Lower lobe of right lung (tissue), 2 donors: ENCODE results near the gene RBKS. TPM values are rescaled to one million over a fixed set of nuclear protein-coding genes. Genes with fewer than 3 reads are reported as not detected.

Source experiments
- ATAC-seq, 2 donors: fragments of 200-7000 bp; cut with Tn5 transposase; one replicate each; pipeline ENCODE4 v1.9.1; 2020 to 2022; ENCODE audit warnings: mild to moderate bottlenecking in 2 of 2, moderate library complexity in 2 of 2
- DNase-seq: peaks from one replicate; pipeline ENCODE4 v3.0.0-alpha.2; 2020
- H3K27ac ChIP-seq: fragments of 200-600 bp; one replicate; pipeline ENCODE4 v1.8.0; 2022
- H3K27me3 ChIP-seq: fragments of 200-600 bp; one replicate; pipeline ENCODE4 v1.8.0; 2022; ENCODE audit warnings: low read depth
- H3K36me3 ChIP-seq: fragments of 200-600 bp; one replicate; pipeline ENCODE4 v1.8.0; 2022; ENCODE audit warnings: mild to moderate bottlenecking
- H3K4me1 ChIP-seq: fragments of 200-600 bp; one replicate; pipeline ENCODE4 v1.8.0; 2022
- H3K4me3 ChIP-seq: fragments of 200-600 bp; one replicate; pipeline ENCODE4 v1.8.0; 2022; ENCODE audit warnings: mild to moderate bottlenecking
- H3K9me3 ChIP-seq: fragments of 200-600 bp; one replicate; pipeline ENCODE4 v1.8.0; 2022
- intact Hi-C: fragments of 100-400 bp; cut with DNase I; formaldehyde crosslinking; loops from one replicate; pipeline ENCODE4 v1.11.0; 2022
- total RNA-seq: library from RNA; stranded (reverse); fragmentation: NEBNext Ultra II Directional; extraction: Animal tissue kit (Norgen Biotek cat#: 25700); gene quantifications from one replicate; pipeline ENCODE4 v1.2.1, GENCODE V29; 2021
- TF ChIP-seq, protein P1 (sequence below): fragments of 200-600 bp; IDR thresholded peaks from one replicate; pipeline ENCODE4 v1.8.0; 2022; ENCODE audit warnings: antibody characterized with exemption, mild to moderate bottlenecking
- donor health status: DM: no; HTN: yes; CAD: no; lungs with severe emphysema.

The RBKS gene
- total RNA-seq, 1 donor from 2014 or later: 2.2 TPM

DNA sequence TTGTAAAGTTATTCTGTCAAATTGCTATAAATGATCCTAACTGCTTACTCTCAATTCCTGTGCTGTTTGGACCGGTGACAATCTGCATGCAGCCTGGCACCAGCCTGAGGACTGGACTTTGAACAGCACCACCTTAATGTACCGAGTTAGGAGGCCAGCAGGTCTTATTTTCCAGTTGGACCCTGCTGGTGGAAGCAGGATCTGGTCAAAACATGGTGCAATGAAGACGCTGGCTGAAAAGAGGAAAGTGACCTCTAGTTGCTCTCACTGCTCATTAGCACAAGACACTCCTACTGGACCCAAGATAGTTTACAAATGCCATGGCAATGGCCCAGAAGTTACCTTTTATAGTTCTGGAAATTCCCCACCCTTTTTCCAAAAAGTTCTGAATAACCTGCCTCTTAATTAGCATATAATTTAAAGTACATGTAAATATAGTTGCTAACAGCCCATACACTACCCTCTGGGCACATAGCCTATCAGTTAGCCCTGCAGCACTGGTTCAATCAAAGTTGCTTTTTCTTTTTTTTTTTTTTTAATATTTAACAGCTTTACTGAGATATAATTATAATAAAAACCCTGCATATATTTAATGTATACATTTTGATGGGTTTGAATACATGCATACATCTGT lies 35.8 kb downstream of the RBKS start:
- Histone ChIP-seq H3K4me3 (no peak overlapping the region), H3K36me3 (no peaks in the 10 kb centered on the region), H3K27ac (no peak overlapping the region), H3K9me3 (peaks cover 8% of the 10 kb centered on the region), H3K4me1 (no peaks in the 10 kb centered on the region), H3K27me3 (no peaks in the 10 kb centered on the region)
- DNase-seq (no peak), ATAC-seq (peak in 1 of 2 donors; percentile 35)
- intact Hi-C loops: no loop called here
- TF ChIP-seq, protein P1, sequence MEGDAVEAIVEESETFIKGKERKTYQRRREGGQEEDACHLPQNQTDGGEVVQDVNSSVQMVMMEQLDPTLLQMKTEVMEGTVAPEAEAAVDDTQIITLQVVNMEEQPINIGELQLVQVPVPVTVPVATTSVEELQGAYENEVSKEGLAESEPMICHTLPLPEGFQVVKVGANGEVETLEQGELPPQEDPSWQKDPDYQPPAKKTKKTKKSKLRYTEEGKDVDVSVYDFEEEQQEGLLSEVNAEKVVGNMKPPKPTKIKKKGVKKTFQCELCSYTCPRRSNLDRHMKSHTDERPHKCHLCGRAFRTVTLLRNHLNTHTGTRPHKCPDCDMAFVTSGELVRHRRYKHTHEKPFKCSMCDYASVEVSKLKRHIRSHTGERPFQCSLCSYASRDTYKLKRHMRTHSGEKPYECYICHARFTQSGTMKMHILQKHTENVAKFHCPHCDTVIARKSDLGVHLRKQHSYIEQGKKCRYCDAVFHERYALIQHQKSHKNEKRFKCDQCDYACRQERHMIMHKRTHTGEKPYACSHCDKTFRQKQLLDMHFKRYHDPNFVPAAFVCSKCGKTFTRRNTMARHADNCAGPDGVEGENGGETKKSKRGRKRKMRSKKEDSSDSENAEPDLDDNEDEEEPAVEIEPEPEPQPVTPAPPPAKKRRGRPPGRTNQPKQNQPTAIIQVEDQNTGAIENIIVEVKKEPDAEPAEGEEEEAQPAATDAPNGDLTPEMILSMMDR: no peak

DNA sequence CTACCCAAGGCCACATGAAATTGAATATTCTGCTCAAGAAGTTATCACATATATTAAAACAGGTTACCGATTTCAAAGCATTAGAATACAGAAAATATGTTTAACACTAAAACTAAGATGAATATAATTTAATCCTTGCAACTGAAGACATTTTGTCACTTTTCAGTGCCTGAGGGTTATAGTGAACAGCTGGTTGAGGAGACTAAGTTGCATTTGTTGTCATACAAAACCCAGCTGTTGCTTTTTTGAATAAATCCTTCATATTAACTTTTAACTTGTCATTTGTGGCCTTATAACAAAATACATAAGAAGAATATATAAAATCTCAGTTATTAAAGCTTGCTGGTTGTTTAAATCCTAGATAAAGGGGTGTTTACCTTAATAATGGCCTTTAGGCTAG lies 37.5 kb downstream of the RBKS start:
- no peak for ATAC-seq
- no peaks in the 10 kb centered on the region for H3K27me3 ChIP-seq
- DNase-seq: no peak

DNA sequence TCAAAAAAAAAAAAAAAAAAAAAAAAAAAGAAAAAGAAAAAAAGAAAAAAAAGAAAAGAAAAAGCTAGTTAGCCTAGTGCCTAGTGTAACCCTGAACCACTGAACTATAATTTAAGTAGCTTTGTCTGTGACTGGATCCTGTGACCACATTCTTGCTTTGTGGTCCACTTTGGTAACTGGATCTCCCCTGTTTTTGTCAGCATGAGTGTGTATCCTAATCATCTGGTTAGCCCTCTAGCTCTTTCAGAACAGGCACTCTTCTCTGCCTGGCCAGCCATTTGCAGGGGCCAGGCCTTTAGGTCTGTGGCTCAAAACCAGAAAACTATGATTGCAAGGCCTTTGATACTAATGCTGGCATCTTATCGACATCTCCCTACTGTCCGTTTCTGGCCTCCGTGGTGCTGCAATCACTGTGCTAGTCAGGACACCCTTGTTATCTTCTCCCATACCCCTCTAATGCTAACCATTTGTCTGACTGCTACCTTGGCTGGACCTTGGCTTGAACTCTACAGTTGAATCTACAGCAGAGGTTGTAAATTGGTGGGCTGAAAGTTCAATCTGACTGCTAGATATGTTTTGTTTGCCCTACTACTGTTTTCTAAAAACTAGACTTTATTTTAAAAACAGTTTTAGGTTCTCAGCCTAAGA lies 40.5 kb downstream of the RBKS start:
- intact Hi-C loops: no loop called here
- H3K27me3 ChIP-seq: no peaks in the 10 kb centered on the region
- H3K4me3 ChIP-seq: no peak overlapping the region
- no peak overlapping the region for H3K27ac ChIP-seq
- no peaks in the 10 kb centered on the region for H3K4me1 ChIP-seq
- TF ChIP-seq, protein P1: no peak
- no peak for ATAC-seq
- H3K36me3 ChIP-seq: no peaks in the 10 kb centered on the region
- DNase-seq: no peak
- no peaks in the 10 kb centered on the region for H3K9me3 ChIP-seq

More for the DNA sequence above, 37.5 kb downstream of the RBKS start:
- TF ChIP-seq, protein P1: no peak
- no peaks in the 10 kb centered on the region for H3K4me1 ChIP-seq
- H3K9me3 ChIP-seq: peaks cover 4% of the 10 kb centered on the region
- no peak overlapping the region for H3K27ac ChIP-seq
- intact Hi-C loops: no loop called here
- no peaks in the 10 kb centered on the region for H3K36me3 ChIP-seq
- no peak overlapping the region for H3K4me3 ChIP-seq

DNA sequence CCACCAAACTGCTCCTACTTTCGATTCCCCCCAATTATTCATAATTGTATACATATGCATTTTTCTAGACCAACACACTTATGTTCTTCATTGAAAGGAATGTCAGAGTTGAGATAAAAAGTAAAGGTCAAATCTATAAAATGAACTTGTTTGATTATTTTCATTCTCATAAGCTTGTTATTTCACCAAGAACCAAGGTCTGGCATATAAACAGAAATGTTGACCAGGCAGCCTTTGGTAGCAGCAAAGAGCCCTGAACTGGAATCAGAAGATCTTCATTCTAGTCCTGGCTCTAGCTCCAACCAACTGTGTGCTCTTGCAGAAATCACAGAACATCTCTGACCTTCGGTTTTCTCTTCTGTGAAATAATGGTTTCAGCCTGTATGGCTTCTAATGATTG lies 42.9 kb downstream of the RBKS start:
- no peak for DNase-seq
- H3K36me3 ChIP-seq: no peaks in the 10 kb centered on the region
- intact Hi-C loops: no loop called here
- H3K4me3 ChIP-seq: no peak overlapping the region
- no peak overlapping the region for H3K27ac ChIP-seq
- TF ChIP-seq, protein P1: no peak
- H3K9me3 ChIP-seq: no peaks in the 10 kb centered on the region
- ATAC-seq: no peak
- no peaks in the 10 kb centered on the region for H3K27me3 ChIP-seq
- no peaks in the 10 kb centered on the region for H3K4me1 ChIP-seq

DNA sequence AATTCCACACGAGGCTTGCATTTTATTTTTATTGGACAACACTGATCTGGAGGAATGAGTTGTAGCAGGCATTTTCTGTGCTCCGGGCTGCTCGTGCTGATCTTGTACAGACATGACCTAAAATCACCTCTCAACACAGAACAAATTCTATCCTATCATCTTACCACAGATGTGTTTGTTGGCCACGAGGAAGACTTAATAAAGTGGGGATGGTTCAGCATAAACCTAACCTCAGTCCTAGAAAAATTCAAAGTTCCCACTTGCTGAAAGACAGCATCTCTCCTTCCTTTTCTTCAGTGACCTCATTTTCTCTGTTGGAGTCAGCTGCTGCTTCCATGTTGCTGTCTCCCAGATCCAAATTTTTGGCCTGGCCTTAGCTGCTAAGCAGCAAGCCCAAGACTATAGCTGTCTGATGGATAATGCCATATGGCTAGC lies 45.3 kb downstream of the RBKS start:
- DNase-seq (no peak), ATAC-seq (no peak)
- H3K27ac ChIP-seq: no peak overlapping the region
- H3K9me3 ChIP-seq: no peaks in the 10 kb centered on the region
- no peaks in the 10 kb centered on the region for H3K27me3 ChIP-seq
- no peak overlapping the region for H3K4me3 ChIP-seq
- TF ChIP-seq, protein P1: no peak
- no peaks in the 10 kb centered on the region for H3K36me3 ChIP-seq
- intact Hi-C loops: no loop called here
- H3K4me1 ChIP-seq: no peaks in the 10 kb centered on the region
